Retinal pigment epithelial cell (primary cell): ENCODE measurements around the gene NDUFA1.
"Not testable (repeated sequence)": the region's sequence is repeated elsewhere in the genome, so short reads cannot be mapped to it uniquely, and the experiment has no call there.

Experiments used
- DNase-seq: peaks from one replicate; pipeline ENCODE4 v3.0.0-alpha.2; 2010; ENCODE audit warnings: low read depth
- H3K4me3 ChIP-seq: 2 replicates; pipeline ENCODE4 v1.5.1; 2011; ENCODE audit warnings: mild to moderate bottlenecking, low read length, control low read depth, moderate library complexity
- CTCF ChIP-seq: conservative IDR thresholded peaks from 2 replicates; pipeline ENCODE4 v1.5.1; 2011; ENCODE audit warnings: low read depth, low read length, control low read depth, inconsistent platforms

The NDUFA1 gene

GRCh38 chrX:119871599-119872395 is at the start of gene NDUFA1, which contains the start of gene RNF113A:
Gene NDUFA1, plus strand, starts transcription at chrX:119871832. Its CDS starts 80 bp downstream, at chrX:119871912.
Gene RNF113A, minus strand, starts transcription at chrX:119871733. Its CDS starts 120 bp downstream, at chrX:119871613.
- peak within 1 kb of the TSS; percentile 73 for H3K4me3 ChIP-seq
- peak; percentile 27 for DNase-seq
- no peak for TF ChIP-seq CTCF

GRCh38 chrX:119824221-119824620 is 47.4 kb upstream of the NDUFA1 start:
- DNase-seq, H3K4me3 ChIP-seq: not testable (repeated sequence)

GRCh38 chrX:119826399-119826959 is 45.2 kb upstream of the NDUFA1 start:
- no peak for DNase-seq
- no peak overlapping the region for H3K4me3 ChIP-seq
- TF ChIP-seq CTCF = no peak

- H3K4me3 ChIP-seq = no peak overlapping the region
- no peak for DNase-seq
- TF ChIP-seq CTCF = no peak
These were observed 43.2 kb upstream of the NDUFA1 start for GRCh38 chrX:119828446-119828845.

- no peak overlapping the region for H3K4me3 ChIP-seq
- no peak for TF ChIP-seq CTCF
- DNase-seq = no peak
These were observed 37.7 kb upstream of the NDUFA1 start for GRCh38 chrX:119833905-119834304.

GRCh38 chrX:119852382-119853353 is 19.0 kb upstream of the NDUFA1 start, which contains the start of gene UPF3B:
Gene UPF3B, minus strand, starts transcription at chrX:119852963. Its CDS starts 35 bp downstream, at chrX:119852928.
- DNase-seq = peak; percentile 96
- H3K4me3 ChIP-seq = peak within 1 kb of the TSS; percentile 86
- no peak for TF ChIP-seq CTCF

GRCh38 chrX:119853444-119853843 is 18.2 kb upstream of the NDUFA1 start:
- peak overlapping the region; percentile 63 for H3K4me3 ChIP-seq
- no peak for TF ChIP-seq CTCF

More at GRCh38 chrX:119853444-119853843, 18.2 kb upstream of the NDUFA1 start:
- DNase-seq = no peak
